C1 segment of cervical spinal cord (tissue), 14 donors: ENCODE data around the gene CCDC85C.

Source experiments
- DNase-seq, 14 donors: peaks; one replicate each; lab custom pipeline; 2025; lab: John Stamatoyannopoulos, UW

The CCDC85C gene

DNA sequence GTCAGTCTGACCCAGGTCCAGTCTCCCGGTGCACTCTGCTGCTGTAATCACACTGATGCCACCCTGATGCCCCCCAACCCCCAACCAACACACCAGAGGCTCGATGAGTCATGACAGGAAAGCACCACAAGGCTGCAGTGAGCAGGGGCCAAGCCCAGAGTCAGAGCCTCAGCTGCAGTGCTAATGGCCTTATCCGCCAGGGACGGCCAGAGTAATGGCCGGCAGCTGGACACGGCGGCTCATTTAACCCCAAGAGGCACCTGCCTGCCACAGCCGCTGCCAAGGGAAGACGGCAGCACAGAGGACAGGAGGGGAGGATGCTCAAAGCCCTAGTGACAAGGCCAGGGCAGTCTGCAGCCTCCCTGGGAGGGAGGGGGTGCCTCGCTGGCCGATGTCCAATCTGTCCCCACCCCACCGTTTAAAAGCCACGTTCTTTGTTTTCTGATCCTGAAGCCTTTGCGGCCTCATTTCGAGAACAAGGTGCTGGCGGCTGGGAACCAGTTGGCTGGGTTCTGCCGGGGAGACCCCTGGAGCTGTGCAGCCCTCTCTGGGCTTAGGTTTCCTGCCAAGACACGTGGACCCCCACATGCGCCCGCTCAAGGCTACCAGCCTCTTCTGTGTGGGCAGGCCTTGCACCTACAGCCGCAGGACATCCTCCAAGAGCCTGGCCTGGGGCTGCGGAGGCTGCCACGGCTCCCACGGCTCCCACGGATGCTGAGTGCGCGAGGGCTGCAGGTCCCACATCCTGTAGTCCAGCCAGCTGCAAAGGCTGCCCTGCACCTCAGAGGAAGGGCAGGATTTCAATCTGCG lies 13.1 kb downstream of the CCDC85C start:
- DNase-seq = peak in 3 of 14 donors; percentile 7 to 82 (median 62)

DNA sequence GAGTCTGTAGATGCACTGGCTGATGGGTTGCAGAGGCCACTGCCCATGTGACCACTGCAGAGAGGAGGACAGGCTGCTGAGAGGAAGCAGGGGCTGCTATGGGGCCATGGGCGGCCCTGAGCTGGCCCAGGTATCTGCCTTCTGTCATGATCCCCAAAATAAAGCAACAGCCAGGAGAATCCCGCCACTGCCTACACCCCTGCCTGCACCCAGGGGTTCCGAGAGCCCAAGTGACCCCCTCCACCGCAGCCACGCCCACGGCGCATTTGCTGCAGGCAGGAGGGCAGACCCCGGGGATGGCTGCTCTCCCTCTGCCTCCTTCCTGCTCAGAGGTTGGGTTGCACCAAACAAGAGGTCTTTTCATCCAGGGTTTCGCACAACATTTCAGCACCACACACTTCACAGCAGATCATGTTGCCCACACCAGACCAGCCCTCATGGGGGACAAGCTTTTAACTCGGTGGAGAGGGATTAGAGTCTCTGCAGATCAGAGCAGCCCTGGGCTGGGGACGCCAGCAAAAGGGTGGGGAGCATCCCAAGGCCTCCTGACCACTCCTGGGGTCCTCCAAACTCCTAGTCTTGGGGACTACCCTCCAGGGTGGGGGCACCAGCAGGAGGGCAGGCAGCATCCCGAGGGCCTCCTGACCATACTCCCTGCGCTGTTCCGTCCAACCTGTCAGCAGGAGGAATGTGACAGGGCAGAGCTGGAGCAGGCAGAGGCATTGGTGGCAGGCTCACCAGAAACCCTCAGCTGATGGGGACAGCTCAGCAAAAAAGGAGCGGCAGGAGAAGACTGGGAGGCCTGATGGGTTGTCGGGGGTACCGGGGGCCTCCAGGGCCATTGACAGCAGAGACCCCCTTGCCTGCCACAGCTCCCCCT lies 14.1 kb downstream of the CCDC85C start:
- peak in 2 of 14 donors; percentile 34 to 37 for DNase-seq

DNA sequence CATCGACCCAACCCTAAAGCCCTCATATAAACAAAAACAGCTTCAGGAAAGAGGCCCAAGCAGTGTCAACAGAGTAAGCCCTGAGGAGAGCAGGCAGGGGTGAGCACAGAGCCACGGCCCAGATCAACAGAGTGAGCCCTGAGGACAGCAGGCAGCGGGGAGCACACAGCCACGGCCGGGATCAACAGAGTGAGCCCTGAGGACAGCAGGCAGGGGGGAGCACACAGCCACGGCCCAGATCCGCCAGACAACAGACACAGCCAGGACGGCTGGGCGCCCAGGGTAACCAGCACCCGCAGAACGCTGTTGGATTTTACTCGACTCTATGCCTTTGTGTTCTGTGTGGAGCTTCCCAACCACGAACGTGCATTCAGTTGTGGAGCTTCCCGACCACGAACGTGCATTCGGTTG lies 15.0 kb downstream of the CCDC85C start:
- peak in 1 of 14 donors; percentile 30 for DNase-seq

DNA sequence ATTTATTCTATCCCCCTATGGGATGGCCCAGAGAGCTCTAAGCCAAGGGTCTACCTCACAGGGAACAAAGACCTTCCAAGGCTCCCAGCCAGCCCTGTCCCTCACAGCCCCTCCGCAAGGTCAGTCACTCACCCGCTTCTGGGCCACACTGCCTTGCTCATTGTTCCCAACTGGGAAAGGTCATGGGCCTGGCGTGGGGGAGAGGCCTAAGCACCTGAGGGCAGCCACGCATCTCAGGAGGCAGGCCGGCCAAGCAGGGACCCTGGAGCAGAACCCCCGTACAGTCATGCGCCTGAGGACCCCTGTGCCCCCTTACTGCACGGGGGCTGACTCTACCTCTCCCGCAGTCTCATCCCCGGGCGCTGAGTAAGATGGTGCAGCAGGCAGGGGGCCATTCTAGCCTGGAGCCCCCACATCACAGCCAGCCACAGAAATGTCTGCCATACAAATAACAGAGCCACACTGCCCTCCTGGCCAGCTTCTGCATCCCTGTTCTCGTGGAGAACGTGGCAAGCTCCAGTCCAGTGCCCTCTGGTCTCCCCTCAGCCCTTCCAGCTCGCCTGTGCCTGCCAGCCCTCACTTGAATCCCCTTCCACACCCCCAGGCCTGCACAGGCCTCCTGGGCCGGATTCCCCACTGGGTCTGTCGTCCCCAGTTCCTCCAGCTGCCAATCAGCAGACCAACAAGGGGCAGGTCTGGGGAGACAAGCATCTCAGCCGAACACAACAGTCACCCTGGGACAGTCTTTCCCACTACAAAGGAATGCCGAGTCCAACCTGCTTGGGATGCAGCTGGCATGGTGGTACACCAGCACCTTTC lies 16.3 kb downstream of the CCDC85C start:
- DNase-seq = no peak

DNA sequence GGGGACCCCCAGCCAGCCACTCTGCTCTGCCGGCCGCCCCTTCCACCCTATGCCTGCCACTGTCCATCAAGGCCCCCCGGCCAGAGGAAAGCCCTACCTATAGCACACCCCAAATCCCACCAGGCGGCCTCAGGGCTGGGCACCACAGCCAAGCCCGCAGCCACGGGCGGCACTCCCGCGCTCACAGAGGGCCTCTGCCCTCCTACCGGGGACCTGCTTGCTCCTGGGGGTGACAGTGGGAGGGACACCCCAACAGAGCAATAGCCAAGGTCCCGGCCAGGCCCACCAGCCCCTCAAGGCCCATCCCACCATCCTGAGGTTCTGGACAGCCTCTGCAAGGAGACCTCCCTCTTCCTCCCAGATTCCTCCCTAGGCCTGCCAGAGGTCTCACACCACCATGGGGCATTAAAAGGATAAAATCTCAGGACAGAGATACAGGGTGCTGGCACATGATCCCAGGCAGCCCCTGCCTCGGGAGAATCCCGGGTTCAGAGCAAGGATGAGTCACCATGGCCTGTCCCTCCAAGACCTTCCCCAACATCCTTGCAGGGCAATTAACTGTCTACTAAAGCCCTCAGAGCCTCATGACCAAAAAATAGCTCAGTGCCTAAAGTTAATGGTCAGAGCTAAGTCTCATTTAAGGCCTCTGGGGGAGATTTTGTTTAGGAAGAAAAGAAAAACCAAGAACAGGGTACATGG lies 17.1 kb downstream of the CCDC85C start:
- no peak for DNase-seq

DNA sequence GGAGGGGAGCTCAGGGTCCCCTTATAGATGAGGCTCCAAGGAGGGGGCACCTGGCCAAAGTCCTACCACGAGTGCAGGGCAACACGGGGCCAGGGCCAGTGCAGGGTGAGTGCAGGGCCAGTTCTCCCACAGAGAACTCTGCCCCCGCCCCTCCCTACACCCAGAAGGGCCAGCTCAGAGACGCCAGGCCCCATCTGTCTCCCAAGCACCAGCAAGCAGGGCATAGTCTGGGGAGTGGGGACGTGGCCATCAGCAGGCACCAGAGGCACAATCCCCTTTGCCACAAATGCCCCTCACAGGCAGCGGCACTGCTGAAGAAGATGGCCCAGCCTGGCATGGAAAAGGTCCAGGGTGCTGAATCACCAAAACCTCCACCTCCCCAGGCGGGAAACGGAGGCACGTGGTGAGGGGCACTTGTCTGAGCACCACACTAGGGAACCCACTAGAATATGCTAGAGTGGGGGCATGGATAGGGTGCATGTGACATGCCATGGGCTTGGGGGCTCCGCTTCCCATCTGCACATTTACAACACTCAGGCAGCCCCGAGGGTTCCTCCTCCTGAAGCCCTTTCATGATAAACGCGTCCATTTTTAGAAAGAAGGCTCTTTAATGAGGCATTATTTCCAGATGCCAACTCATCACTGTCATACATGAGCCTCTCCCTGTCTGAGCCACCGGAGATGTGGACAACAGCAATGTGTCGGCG lies 17.8 kb downstream of the CCDC85C start:
- DNase-seq = no peak

DNA sequence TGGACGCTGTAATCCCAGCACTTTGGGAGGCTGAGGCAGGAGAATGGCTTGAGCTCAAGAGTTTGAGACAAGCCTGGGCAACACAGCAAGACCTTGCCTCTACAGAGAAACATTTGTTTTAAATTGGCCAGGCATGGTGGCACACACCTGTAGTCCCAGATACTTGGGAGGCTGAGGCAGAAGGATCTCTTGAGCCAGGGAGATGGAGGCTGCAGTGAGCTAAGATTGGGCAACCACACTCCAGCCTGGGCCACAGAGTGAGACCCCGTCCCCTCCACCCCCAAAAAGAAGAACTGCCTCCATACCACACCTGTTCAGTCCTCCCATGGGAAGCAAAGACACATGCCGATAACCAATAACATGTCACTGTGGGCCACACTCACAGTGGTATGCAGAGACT lies 19.2 kb downstream of the CCDC85C start:
- no peak for DNase-seq

DNA sequence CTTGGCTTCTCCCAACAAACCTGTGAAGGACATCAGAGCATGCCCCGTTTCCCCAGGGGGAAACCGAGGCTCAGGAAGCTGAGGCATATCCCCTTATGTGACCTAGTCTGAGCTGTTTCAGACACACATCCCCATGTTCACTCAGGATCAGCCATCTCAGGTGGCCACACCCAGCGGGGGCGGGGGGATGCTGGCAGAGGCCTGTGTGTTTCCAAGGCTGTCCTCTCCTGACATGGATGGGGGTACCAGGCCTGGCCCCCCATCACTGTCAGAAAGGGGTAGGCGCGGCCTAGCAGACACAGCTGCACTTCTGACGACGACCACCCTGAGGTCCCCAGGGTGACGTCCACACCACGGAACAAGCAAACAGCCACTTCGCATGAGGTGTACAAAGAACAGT lies 22.1 kb downstream of the CCDC85C start:
- no peak for DNase-seq

DNA sequence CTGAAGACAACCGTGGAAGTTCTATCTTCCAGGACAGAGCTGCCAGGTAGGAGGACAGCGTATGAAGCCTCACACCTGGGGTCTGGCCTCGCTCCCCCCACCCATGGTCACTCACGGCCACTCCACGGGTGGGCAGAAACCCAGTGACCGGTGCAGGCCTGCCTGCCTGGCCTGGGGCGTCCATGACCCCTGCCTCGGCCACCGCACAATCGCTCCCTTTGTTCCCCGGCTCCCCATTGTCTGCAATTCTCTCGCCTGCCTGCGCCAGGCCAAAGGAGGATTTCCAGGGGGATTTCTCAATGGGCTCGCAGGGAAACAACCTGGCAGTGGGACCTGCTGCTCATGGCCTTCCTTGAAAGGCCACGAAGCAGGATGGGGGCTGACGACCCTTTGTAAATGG lies 22.6 kb downstream of the CCDC85C start:
- DNase-seq = peak in 9 of 14 donors; percentile 20 to 70 (median 46)

DNA sequence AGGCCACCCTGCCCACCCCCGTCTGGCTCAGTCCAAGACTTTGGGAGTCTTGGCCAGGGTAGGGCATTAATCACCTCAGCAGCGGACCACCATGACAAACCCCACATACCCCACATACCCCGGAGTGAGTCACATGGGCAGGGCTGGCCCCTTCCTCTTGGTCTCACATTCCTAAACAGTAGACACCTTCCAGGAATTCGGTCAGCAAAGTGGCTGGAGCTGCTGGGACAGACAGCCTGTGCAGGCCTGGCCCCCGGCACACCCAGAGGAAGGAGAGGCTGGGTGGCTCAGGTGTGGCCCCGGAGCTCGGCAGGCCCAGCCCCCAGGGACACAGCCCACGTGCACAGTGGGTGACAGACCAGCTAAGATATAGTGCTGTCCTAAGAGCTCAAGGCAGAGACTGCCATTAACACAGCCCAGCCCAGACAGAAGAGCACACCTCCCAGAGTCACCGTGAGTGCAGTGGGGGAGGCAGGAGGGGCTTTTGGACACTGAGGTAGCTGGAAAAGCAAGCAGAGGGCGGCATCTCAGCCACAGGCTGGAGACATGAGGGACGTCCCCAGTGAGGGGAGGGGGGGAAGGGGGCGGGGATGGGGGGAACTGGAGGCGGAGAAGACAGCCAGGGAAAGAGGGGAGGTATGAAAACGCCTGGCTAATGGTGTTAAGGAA lies 24.0 kb downstream of the CCDC85C start:
- no peak for DNase-seq

DNA sequence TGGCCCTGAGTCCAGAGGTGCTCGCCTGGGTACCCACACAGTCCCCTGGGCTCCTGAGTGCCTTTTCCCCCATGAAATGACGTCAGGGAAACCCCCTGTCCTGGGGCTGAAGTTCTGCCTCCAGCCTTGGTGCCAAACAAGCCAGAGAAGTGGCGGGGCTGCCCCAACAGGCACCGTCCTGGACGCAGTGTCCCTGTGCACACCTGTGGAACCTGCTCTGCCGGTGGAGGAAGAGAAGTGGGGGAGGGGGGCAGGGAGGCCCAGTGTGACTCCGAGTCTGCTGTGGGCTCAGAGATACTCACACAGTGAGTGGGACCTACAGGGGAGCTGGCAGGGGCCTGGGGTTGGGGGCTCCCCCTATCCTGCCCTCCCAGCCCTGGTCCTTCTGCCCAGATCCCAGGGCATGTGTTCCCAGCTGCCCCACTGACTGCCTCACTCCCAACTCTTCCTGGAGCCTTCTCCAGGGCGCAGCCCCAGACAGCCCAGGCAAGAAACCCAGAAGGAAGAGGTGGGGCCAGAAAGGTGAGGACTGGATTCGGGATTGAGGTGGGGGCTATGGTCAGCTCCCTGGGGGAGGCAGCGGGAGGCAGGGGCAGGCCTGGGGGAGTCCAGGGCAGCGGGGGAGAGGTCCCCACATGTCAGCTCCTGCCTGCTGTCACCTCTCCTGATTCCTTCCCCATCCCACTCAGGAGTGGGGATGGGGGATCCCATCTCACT lies 24.7 kb downstream of the CCDC85C start:
- no peak for DNase-seq

DNA sequence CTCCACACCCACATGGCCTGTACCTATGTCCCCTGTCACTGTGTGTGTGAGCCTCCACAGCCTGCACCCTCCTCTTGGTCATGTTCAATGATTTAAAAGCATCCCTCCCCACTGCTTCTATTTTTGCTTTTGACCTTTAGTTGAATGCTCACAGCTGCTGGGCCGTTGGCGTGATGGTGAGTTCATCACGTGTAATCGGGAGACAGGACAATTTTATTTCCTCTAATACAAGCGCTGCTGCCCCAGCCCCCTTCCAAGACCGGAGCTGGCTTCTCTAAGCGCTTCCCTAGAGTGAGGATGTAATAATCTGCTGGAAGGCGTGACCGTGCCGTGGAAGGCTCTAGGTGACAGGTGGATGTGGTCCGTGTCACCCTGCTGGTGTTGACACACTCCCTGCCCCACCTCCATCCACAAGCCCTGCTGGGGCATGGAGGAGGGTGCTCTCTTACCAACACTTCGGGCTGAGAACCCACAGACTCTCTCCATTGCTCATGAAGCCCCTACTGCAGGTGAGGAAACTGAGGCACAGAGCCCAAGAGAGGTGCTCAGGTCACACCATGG lies 25.4 kb downstream of the CCDC85C start:
- DNase-seq = no peak

DNA sequence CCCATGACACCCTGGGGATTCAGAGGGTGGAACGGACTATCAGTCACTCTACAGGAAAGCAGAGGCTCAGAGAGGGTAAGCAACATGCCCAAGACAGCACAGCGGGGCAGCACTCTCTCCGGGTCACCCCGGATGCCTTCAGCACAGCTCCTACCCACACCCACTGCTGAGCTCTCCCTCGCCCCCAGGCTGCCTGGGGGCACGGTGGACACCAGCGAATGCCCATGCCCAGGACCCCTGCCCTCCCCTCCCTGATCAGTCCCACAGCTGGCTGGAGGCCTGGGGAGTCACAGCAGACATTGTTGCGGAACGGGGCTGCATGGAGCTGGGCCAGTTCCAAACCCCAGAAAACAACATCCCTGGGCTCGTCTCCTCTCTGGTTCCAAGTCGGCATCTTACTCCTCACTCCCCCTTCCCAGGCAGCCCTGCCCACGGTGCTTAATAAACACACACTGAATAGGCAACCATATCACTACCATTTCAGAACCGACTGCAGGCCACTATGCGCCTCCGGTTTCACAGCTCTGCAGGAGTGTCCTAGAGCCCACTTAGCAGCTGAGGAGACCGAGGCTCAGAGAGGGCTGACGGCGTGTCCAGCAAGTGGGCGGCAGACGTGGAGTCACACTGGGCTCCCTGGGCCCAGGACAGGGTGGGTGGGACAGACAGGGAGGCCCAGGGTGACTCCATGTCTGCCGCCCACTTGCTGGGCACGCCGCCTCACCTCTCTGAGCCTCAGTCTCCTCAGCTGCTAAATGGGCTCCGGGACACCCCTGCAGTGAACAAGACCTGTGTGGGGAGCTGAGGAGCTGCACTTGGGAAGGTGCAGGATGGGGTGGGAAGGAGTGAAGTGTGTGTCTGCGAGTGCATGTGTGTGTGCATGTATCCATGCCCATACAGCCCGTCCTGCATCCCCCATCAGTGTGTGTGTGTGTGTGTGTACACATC lies 27.0 kb downstream of the CCDC85C start:
- no peak for DNase-seq

DNA sequence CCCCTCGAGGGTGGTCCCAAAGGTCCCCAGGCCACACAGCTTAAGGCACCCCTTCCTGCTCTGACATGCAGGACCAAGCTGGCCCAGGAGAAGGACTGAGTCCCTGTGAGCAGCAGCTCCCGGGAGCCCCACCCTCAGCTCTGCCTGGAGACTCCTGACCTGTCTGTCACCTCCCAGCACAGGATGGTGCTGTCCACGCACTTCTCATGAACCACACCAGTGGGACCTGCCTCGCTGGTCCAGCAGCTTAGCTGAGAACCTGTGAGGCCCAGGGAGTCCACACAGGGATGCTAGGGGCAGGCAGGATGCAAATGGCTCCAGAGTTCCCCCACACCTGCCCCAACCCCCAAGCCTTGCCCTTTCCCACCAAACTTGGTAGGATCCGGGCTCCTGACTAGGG lies 27.7 kb downstream of the CCDC85C start:
- no peak for DNase-seq

DNA sequence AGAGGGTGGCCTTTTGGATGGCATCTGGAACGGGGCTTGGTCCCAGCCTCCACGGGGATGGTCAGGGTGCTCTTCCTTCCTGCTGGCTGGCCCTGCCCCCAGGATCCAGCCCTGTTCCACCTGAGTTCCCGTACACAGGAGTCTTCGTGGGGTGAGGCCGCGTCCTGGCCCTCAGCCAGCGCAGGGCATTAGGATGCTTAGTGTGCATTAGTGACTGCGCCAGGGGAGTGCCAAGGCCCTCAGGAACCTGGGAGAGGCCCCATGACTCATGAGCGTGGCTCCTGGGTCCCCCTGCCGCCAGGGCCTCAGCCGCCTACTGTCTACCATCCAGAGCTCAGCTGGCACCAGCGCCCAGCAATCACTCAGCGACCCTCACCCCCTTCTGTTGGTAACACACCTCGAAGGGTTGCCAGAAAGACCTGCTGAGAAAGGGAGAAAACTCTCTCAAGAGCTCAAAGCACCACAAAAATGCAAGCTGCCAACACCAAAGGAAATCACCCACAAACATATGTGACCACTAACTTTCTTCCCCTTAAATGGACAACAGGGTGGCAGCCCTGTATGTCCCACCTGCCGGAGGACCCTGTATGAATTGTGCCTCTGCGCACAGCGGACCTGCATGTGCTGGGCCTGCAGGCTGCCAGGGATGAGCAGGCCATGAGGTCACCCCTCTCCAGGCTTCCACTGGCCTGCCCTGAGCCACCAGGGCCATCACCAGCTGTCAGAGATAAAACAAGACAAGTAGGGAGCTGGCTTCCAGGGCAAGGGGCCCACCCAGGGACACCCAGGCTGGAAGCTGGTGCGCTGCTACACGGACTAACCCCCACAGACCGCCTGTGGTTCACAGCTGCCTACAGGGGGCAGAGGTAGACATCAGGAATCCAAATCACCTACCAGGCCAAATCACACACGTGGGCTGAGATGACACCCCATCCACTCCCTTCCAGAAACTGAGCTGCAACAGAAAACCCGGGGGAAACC lies 28.7 kb downstream of the CCDC85C start:
- no peak for DNase-seq

DNA sequence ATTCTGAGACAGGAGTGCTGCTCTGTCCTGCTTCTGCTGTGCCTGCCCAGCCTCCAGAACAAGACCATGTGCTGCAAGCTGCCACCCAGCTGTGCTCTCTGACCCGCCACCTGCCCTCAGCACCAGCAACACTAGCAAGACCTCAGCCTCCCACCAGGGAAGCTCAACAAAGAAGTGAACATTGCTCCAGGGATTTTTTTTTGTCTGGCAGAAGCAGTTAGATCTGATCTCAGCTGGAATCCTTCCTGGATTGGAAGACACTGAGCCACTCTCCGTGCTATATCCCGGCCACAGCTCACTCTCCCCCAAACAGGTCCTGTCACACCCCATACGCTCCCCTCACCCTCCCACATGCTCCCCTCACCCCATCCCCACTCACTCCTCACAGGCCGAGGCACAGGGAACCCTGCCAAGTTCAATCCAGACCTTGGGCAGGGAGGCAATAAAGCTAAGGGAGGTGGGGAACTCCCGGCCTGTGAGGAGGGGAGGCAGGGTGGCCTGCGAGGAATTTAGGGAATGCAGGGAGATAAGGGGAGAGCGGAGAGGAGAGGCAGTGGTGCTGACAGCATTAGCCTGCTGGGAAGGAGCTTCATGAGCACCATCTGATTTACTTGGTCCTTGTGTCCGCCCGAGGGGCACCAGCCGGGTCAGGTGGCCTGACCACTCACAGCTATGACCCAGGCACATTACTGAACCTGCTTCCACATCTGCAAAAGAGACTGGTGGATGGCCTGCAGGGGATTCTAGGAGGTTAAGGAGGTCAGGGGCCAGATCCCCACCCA lies 29.7 kb downstream of the CCDC85C start:
- DNase-seq = no peak
